ENCODE measurements around the gene NPAS2.

NPAS2 gene

GRCh38 chr2:100853909-100854810 lies 34.2 kb downstream of the NPAS2 start:
- peak; percentile 33 for DNase-seq (ENCODE audit: low spot score)

GRCh38 chr2:100855084-100855483 lies 35.1 kb downstream of the NPAS2 start:
- DNase-seq (ENCODE audit: low spot score): no peak

GRCh38 chr2:100855606-100856005 lies 35.7 kb downstream of the NPAS2 start:
- DNase-seq (ENCODE audit: low spot score): no peak

GRCh38 chr2:100856732-100857131 lies 36.8 kb downstream of the NPAS2 start:
- no peak for DNase-seq (ENCODE audit: low spot score)

GRCh38 chr2:100857341-100857740 lies 37.4 kb downstream of the NPAS2 start:
- DNase-seq (ENCODE audit: low spot score): no peak

- DNase-seq (ENCODE audit: low spot score): no peak
Observed at GRCh38 chr2:100857915-100858314, 38.0 kb downstream of the NPAS2 start.

- DNase-seq (ENCODE audit: low spot score): no peak
Observed at GRCh38 chr2:100859902-100860301, 40.0 kb downstream of the NPAS2 start.

- DNase-seq (ENCODE audit: low spot score): no peak
Observed at GRCh38 chr2:100861340-100861739, 41.4 kb downstream of the NPAS2 start.

- no peak for DNase-seq (ENCODE audit: low spot score)
Observed at GRCh38 chr2:100862081-100862480, 42.1 kb downstream of the NPAS2 start.

- DNase-seq (ENCODE audit: low spot score): no peak
Observed at GRCh38 chr2:100865816-100866460, 46.0 kb downstream of the NPAS2 start.

- DNase-seq (ENCODE audit: low spot score): no peak
Observed at GRCh38 chr2:100868083-100868482, 48.1 kb downstream of the NPAS2 start.

GRCh38 chr2:100869120-100869519 lies 49.2 kb downstream of the NPAS2 start:
- no peak for DNase-seq (ENCODE audit: low spot score)

GRCh38 chr2:100870652-100871531 lies 51.0 kb downstream of the NPAS2 start:
- no peak for DNase-seq (ENCODE audit: low spot score)

- DNase-seq (ENCODE audit: low spot score): no peak
Observed at GRCh38 chr2:100875516-100876230, 55.7 kb downstream of the NPAS2 start.

GRCh38 chr2:100876231-100876860 lies 56.4 kb downstream of the NPAS2 start:
- DNase-seq (ENCODE audit: low spot score): no peak

GRCh38 chr2:100877555-100877954 lies 57.6 kb downstream of the NPAS2 start:
- DNase-seq (ENCODE audit: low spot score): no peak

- no peak for DNase-seq (ENCODE audit: low spot score)
Observed at GRCh38 chr2:100878000-100878791, 58.3 kb downstream of the NPAS2 start.

GRCh38 chr2:100879296-100879695 lies 59.4 kb downstream of the NPAS2 start:
- DNase-seq (ENCODE audit: low spot score): no peak

- DNase-seq (ENCODE audit: low spot score): no peak
Observed at GRCh38 chr2:100880036-100880435, 60.1 kb downstream of the NPAS2 start.

GRCh38 chr2:100880730-100881129 lies 60.8 kb downstream of the NPAS2 start:
- no peak for DNase-seq (ENCODE audit: low spot score)
